T-cell (primary cell): Measurements from ENCODE around the gene CALY. TPM values are rescaled to one million over a fixed set of nuclear protein-coding genes. Genes with fewer than 3 reads are reported as not detected.

Experiments used
- ATAC-seq, 4 experiments: fragments of 200-7000 bp in 3 of 4; fragments of 150-1000 bp in 1 of 4; cut with Tn5 transposase; replicated peaks in 1 of 4; 1 replicate in 3 of 4; 2 replicates in 1 of 4; pipeline ENCODE4 v1.10.0; 2021; ENCODE audit warnings: moderate library complexity in 3 of 4, mild to moderate bottlenecking in 2 of 4, moderate number of reproducible peaks in 1 of 4
- CTCF ChIA-PET, 2 donors: fragments of 300-600 bp; sonication (Branson Sonifier 250); formaldehyde crosslinking; loops; one replicate each; lab custom pipeline; 2022; ENCODE audit warnings: antibody characterized with exemption in 2 of 2; lab: Charles Lee
- POLR2A ChIA-PET, 2 donors: fragments of 300-600 bp; sonication (Branson Sonifier 250); formaldehyde crosslinking; loops; one replicate each; lab custom pipeline; 2022; ENCODE audit warnings: antibody characterized with exemption in 2 of 2; lab: Charles Lee
- DNase-seq, 35 experiments: peaks; one replicate each; pipeline versions ENCODE4 v3.0.0 to v3.0.0-alpha.2; 2013 to 2023
- H3K27ac ChIP-seq: one replicate; pipeline ENCODE4 v1.5.1; 2013; ENCODE audit warnings: low read length
- H3K27me3 ChIP-seq, 2 experiments: replicated peaks in 1 of 2; 1 replicate in 1 of 2; 2 replicates in 1 of 2; pipeline versions ENCODE4 v1.6.1 to v1.7.0; 2013; ENCODE audit warnings: low read length in 1 of 2, mixed read lengths in 1 of 2; ENCODE audit not compliant: control insufficient read depth in 2 of 2, insufficient read depth in 2 of 2; ENCODE audit errors: extremely low read depth in 1 of 2
- H3K36me3 ChIP-seq, 2 donors: 1 replicate in 1 of 2; 2 replicates in 1 of 2; pipeline versions ENCODE4 v1.6.1 to v1.7.0; 2013; ENCODE audit warnings: low read length in 1 of 2; ENCODE audit not compliant: control insufficient read depth in 2 of 2, insufficient read depth in 1 of 2; ENCODE audit errors: extremely low read depth in 1 of 2
- H3K4me1 ChIP-seq, 2 experiments: 1 replicate in 1 of 2; 2 replicates in 1 of 2; pipeline versions ENCODE4 v1.6.1 to v1.7.0; 2013; ENCODE audit warnings: low read length in 2 of 2, mixed read lengths in 1 of 2; ENCODE audit not compliant: insufficient read depth in 2 of 2, control insufficient read depth in 1 of 2; ENCODE audit errors: extremely low read depth in 1 of 2
- H3K4me3 ChIP-seq, 2 donors: 1 replicate in 1 of 2; 2 replicates in 1 of 2; pipeline versions ENCODE4 v1.5.1 to v1.7.0; 2013; ENCODE audit warnings: mild to moderate bottlenecking in 2 of 2, low read length in 1 of 2, moderate library complexity in 1 of 2; ENCODE audit not compliant: control insufficient read depth in 1 of 2; ENCODE audit errors: extremely low read depth in 1 of 2
- H3K9me3 ChIP-seq: 2 replicates; pipeline ENCODE4 v1.7.0; 2013
- H3K27ac Mint-ChIP-seq, 2 donors: one replicate each; pipeline ENCODE4 v1.8.0; 2020 to 2021; ENCODE audit warnings: mild to moderate bottlenecking in 2 of 2, mixed read lengths in 2 of 2
- H3K27me3 Mint-ChIP-seq, 2 donors: one replicate each; pipeline ENCODE4 v1.8.0; 2021 to 2022; ENCODE audit warnings: mixed read lengths in 2 of 2
- H3K36me3 Mint-ChIP-seq: one replicate; pipeline ENCODE4 v1.8.0; 2021; ENCODE audit warnings: mixed read lengths
- H3K4me1 Mint-ChIP-seq, 3 donors: one replicate each; pipeline ENCODE4 v1.8.0; 2020 to 2022; ENCODE audit warnings: mixed read lengths in 3 of 3, mild to moderate bottlenecking in 1 of 3
- H3K4me3 Mint-ChIP-seq, 3 donors: one replicate each; pipeline ENCODE4 v1.8.0; 2020 to 2022; ENCODE audit warnings: mild to moderate bottlenecking in 3 of 3, mixed read lengths in 3 of 3, moderate library complexity in 3 of 3
- H3K9me3 Mint-ChIP-seq, 3 donors: one replicate each; pipeline ENCODE4 v1.8.0; 2020 to 2022; ENCODE audit warnings: mixed read lengths in 3 of 3
- WGBS: methylation state at CpG from one replicate; pipeline ENCODE4 v1.1.5; 2013; ENCODE audit warnings: missing lambda C conversion rate; ENCODE audit not compliant: insufficient coverage; 5-methylcytosine and 5-hydroxymethylcytosine counted together
- total RNA-seq, 35 experiments: library from RNA in 6 of 35; stranded (reverse) in 6 of 35; fragments of 120-200 nt in 1 of 35; gene quantifications; one replicate each; pipeline versions ENCODE4 v1.2.1 to v1.2.4 and lab custom pipeline; 2013 to 2026

Gene CALY
- total RNA-seq, 5 donors from 2014 or later (not counting 1 experiment from before 2014, with no cell fraction given), result 0.68 to 5.1 (median 3.6) TPM

GRCh38 chr10:133312016-133312768 is 24.5 kb downstream of the CALY start:
- no peak overlapping the region for H3K27ac Mint-ChIP-seq
- Histone ChIP-seq H3K36me3 (peaks cover 3 to 22% of the 10 kb centered on the region in 2 donors), H3K27ac (no peak overlapping the region), H3K27me3 (no peaks in the 10 kb centered on the region), H3K4me3 (no peak overlapping the region), H3K9me3 (no peaks in the 10 kb centered on the region), H3K4me1 (peaks cover 3 to 22% of the 10 kb centered on the region in 2 experiments)
- no peak for ATAC-seq
- no peak overlapping the region for H3K4me3 Mint-ChIP-seq
- peaks cover 11 to 22% (median 18%) of the 10 kb centered on the region in 3 donors for H3K4me1 Mint-ChIP-seq
- ChIA-PET POLR2A (interaction anchor here in 1 of 2 donors (0.5 kb wide), 1 partner anchor 42 kb away, joined by 8 read pairs; no protein-coding TSS in a partner anchor), CTCF (interaction anchor here in 1 of 2 donors (0.7 kb wide), 1 partner anchor 15 kb away, joined by 3 read pairs; no protein-coding TSS in a partner anchor)
- H3K36me3 Mint-ChIP-seq, result peaks cover 15% of the 10 kb centered on the region
- WGBS, result 96% methylated on average over 13 of the region's 23 CpGs
- H3K9me3 Mint-ChIP-seq, result no peaks in the 10 kb centered on the region
- DNase-seq, result no peak
- H3K27me3 Mint-ChIP-seq, result no peaks in the 10 kb centered on the region

- peaks cover 4 to 29% of the 10 kb centered on the region in 2 experiments for H3K4me1 ChIP-seq
- H3K9me3 Mint-ChIP-seq, result no peaks in the 10 kb centered on the region
- no peak overlapping the region for H3K4me3 ChIP-seq
- ChIA-PET CTCF (no interaction called here), POLR2A (interaction anchor here in 1 of 2 donors (0.5 kb wide), 1 partner anchor 42 kb away, joined by 8 read pairs; no protein-coding TSS in a partner anchor)
- H3K27ac ChIP-seq, result no peak overlapping the region
- WGBS, result 95% methylated on average over 10 of the region's 10 CpGs
- no peak overlapping the region for H3K27ac Mint-ChIP-seq
- no peaks in the 10 kb centered on the region for H3K27me3 Mint-ChIP-seq
- H3K9me3 ChIP-seq, result no peaks in the 10 kb centered on the region
- H3K4me1 Mint-ChIP-seq, result peaks cover 17 to 27% (median 23%) of the 10 kb centered on the region in 3 donors
- ATAC-seq (no peak), DNase-seq (no peak)
- no peaks in the 10 kb centered on the region for H3K27me3 ChIP-seq
- no peak overlapping the region for H3K4me3 Mint-ChIP-seq
- peaks cover 3 to 22% of the 10 kb centered on the region in 2 donors for H3K36me3 ChIP-seq
- peaks cover 15% of the 10 kb centered on the region for H3K36me3 Mint-ChIP-seq
These were observed 25.1 kb downstream of the CALY start for GRCh38 chr10:133311570-133311969.

GRCh38 chr10:133310789-133311188 is 25.9 kb downstream of the CALY start:
- no peaks in the 10 kb centered on the region for H3K27me3 Mint-ChIP-seq
- ChIA-PET CTCF (no interaction called here), POLR2A (interaction anchor here in 1 of 2 donors (0.7 kb wide), 1 partner anchor 850 kb away, joined by 3 read pairs; no protein-coding TSS in a partner anchor)
- no peaks in the 10 kb centered on the region for H3K9me3 Mint-ChIP-seq
- ATAC-seq (no peak), DNase-seq (no peak)
- peaks cover 15% of the 10 kb centered on the region for H3K36me3 Mint-ChIP-seq
- Histone ChIP-seq H3K4me3 (no peak overlapping the region), H3K27me3 (no peaks in the 10 kb centered on the region), H3K27ac (no peak overlapping the region), H3K9me3 (no peaks in the 10 kb centered on the region), H3K4me1 (peaks cover 4 to 34% of the 10 kb centered on the region in 2 experiments), H3K36me3 (peaks cover 3 to 24% of the 10 kb centered on the region in 2 donors)
- H3K4me3 Mint-ChIP-seq, result peak overlapping the region in 2 of 3 donors; percentile 31 to 36
- WGBS, result no CpG with 5 or more reads among the region's 8 CpGs
- H3K4me1 Mint-ChIP-seq, result peaks cover 21 to 29% (median 27%) of the 10 kb centered on the region in 3 donors
- no peak overlapping the region for H3K27ac Mint-ChIP-seq

- Histone ChIP-seq H3K4me1 (peaks cover 4 to 38% of the 10 kb centered on the region in 2 experiments), H3K9me3 (no peaks in the 10 kb centered on the region), H3K4me3 (no peak overlapping the region), H3K36me3 (peaks cover 3 to 26% of the 10 kb centered on the region in 2 donors), H3K27ac (no peak overlapping the region), H3K27me3 (no peaks in the 10 kb centered on the region)
- no peaks in the 10 kb centered on the region for H3K27me3 Mint-ChIP-seq
- ATAC-seq, result no peak
- H3K4me3 Mint-ChIP-seq, result peak overlapping the region; percentile 31 to 87 (median 36)
- CTCF ChIA-PET, result no interaction called here
- H3K9me3 Mint-ChIP-seq, result no peaks in the 10 kb centered on the region
- over 99% methylated on average over 14 of the region's 16 CpGs for WGBS
- peak overlapping the region in 1 of 2 donors; percentile 58 for H3K27ac Mint-ChIP-seq
- no peak for DNase-seq
- peaks cover 25 to 33% (median 31%) of the 10 kb centered on the region in 3 donors for H3K4me1 Mint-ChIP-seq
- peaks cover 17% of the 10 kb centered on the region for H3K36me3 Mint-ChIP-seq
- POLR2A ChIA-PET, result interaction anchor here in 1 of 2 donors (0.7 kb wide), 1 partner anchor 849 kb away, joined by 3 read pairs; no protein-coding TSS in a partner anchor
These were observed 26.3 kb downstream of the CALY start for GRCh38 chr10:133310399-133310755.

GRCh38 chr10:133309720-133310398 is 26.8 kb downstream of the CALY start:
- peak overlapping the region; percentile 58 for H3K27ac ChIP-seq
- peaks cover 4 to 40% of the 10 kb centered on the region in 2 experiments for H3K4me1 ChIP-seq
- no peak for DNase-seq
- H3K27me3 Mint-ChIP-seq, result no peaks in the 10 kb centered on the region
- 92% methylated on average over 33 of the region's 33 CpGs for WGBS
- no peaks in the 10 kb centered on the region for H3K9me3 ChIP-seq
- H3K36me3 ChIP-seq, result peaks cover 3 to 26% of the 10 kb centered on the region in 2 donors
- H3K4me1 Mint-ChIP-seq, result peaks cover 31 to 38% (median 36%) of the 10 kb centered on the region in 3 donors
- no peak for ATAC-seq
- H3K27ac Mint-ChIP-seq, result peak overlapping the region; percentile 27 to 58
- H3K4me3 Mint-ChIP-seq, result peak overlapping the region; percentile 70 to 87 (median 75)
- H3K9me3 Mint-ChIP-seq, result no peaks in the 10 kb centered on the region
- H3K27me3 ChIP-seq, result no peaks in the 10 kb centered on the region
- ChIA-PET POLR2A (no interaction called here), CTCF (no interaction called here)
- no peak overlapping the region for H3K4me3 ChIP-seq
- H3K36me3 Mint-ChIP-seq, result peaks cover 21% of the 10 kb centered on the region

GRCh38 chr10:133309100-133309719 is 27.5 kb downstream of the CALY start:
- CTCF ChIA-PET, result no interaction called here
- Mint-ChIP-seq H3K4me3 (peak overlapping the region; percentile 70 to 87 (median 75)), H3K27me3 (no peaks in the 10 kb centered on the region), H3K27ac (peak overlapping the region; percentile 66 to 84), H3K36me3 (peaks cover 21% of the 10 kb centered on the region), H3K4me1 (peaks cover 34 to 37% (median 36%) of the 10 kb centered on the region in 3 donors), H3K9me3 (no peaks in the 10 kb centered on the region)
- peak; percentile 75 to 88 (median 81) for ATAC-seq
- POLR2A ChIA-PET, result no interaction called here
- Histone ChIP-seq H3K27ac (peak overlapping the region; percentile 74), H3K9me3 (no peaks in the 10 kb centered on the region), H3K4me1 (peaks cover 4 to 40% of the 10 kb centered on the region in 2 experiments), H3K36me3 (peaks cover 3 to 26% of the 10 kb centered on the region in 2 donors), H3K27me3 (no peaks in the 10 kb centered on the region), H3K4me3 (peak overlapping the region; percentile 47 to 84)
- DNase-seq, result peak in 34 of 35 experiments; percentile 74 to 95 (median 90)
- 25% methylated on average over 41 of the region's 46 CpGs for WGBS
